Activated CD4-positive, alpha-beta T cell treated with anti-CD3 and anti-CD28 coated beads for 48 hours (primary cell): Measurements from ENCODE around the gene FRRS1.
"Not testable (repeated sequence)": the region's sequence is repeated elsewhere in the genome, so short reads cannot be mapped to it uniquely, and the experiment has no call there.

Experiments used
- DNase-seq: peaks from one replicate; pipeline ENCODE4 v3.0.0-alpha.2; 2020

The FRRS1 gene

GRCh38 chr1:99766378-99766800 lies at the start of gene FRRS1:
Gene FRRS1, minus strand, starts transcription at chr1:99766635. Its CDS starts 17,867 bp downstream, at chr1:99748768.
- peak; percentile 38 for DNase-seq

GRCh38 chr1:99814373-99814900 lies 48.0 kb upstream of the FRRS1 start:
- no peak for DNase-seq

GRCh38 chr1:99811747-99812146 lies 45.3 kb upstream of the FRRS1 start:
- no peak for DNase-seq

- DNase-seq = no peak
Measured at GRCh38 chr1:99811075-99811474, 44.6 kb upstream of the FRRS1 start.

GRCh38 chr1:99808391-99809115 lies 42.1 kb upstream of the FRRS1 start:
- DNase-seq = peak; percentile 27

- no peak for DNase-seq
Measured at GRCh38 chr1:99806882-99807281, 40.4 kb upstream of the FRRS1 start.

GRCh38 chr1:99801584-99801983 lies 35.1 kb upstream of the FRRS1 start:
- DNase-seq = no peak

GRCh38 chr1:99793861-99794260 lies 27.4 kb upstream of the FRRS1 start:
- not testable (repeated sequence) for DNase-seq

- DNase-seq = no peak
Measured at GRCh38 chr1:99789715-99790114, 23.3 kb upstream of the FRRS1 start.

GRCh38 chr1:99788896-99789295 lies 22.5 kb upstream of the FRRS1 start:
- no peak for DNase-seq

GRCh38 chr1:99786751-99787501 lies 20.5 kb upstream of the FRRS1 start:
- no peak for DNase-seq

GRCh38 chr1:99784809-99785255 lies 18.4 kb upstream of the FRRS1 start:
- DNase-seq = no peak

- DNase-seq = no peak
Measured at GRCh38 chr1:99784143-99784542, 17.7 kb upstream of the FRRS1 start.

- no peak for DNase-seq
Measured at GRCh38 chr1:99782920-99783319, 16.5 kb upstream of the FRRS1 start.

GRCh38 chr1:99782397-99782796 lies 16.0 kb upstream of the FRRS1 start:
- DNase-seq = no peak

- DNase-seq = no peak
Measured at GRCh38 chr1:99781798-99782197, 15.4 kb upstream of the FRRS1 start.

- no peak for DNase-seq
Measured at GRCh38 chr1:99777752-99778151, 11.3 kb upstream of the FRRS1 start.

GRCh38 chr1:99776120-99776519 lies 9.7 kb upstream of the FRRS1 start:
- no peak for DNase-seq

- no peak for DNase-seq
Measured at GRCh38 chr1:99772809-99773208, 6.4 kb upstream of the FRRS1 start.

GRCh38 chr1:99771513-99771918 lies 5.1 kb upstream of the FRRS1 start:
- no peak for DNase-seq

GRCh38 chr1:99768524-99769245 lies 2.2 kb upstream of the FRRS1 start:
- DNase-seq = no peak

GRCh38 chr1:99768104-99768503 lies 1.7 kb upstream of the FRRS1 start:
- DNase-seq = no peak

- DNase-seq = no peak
Measured at GRCh38 chr1:99764909-99765308, 1.5 kb downstream of the FRRS1 start.
